Left ventricle myocardium inferior (tissue), 1 donor: ENCODE measurements around the gene COMP. TPM values are rescaled to one million over a fixed set of nuclear protein-coding genes. Genes with fewer than 3 reads are reported as not detected.

Source experiments
- DNase-seq: peaks from one replicate; pipeline ENCODE4 v3.0.0-alpha.2; 2020
- H3K27ac ChIP-seq: fragments of 200-600 bp; replicated peaks from 2 replicates; pipeline ENCODE4 v1.8.0; 2021
- H3K27me3 ChIP-seq: fragments of 200-600 bp; 2 replicates; pipeline ENCODE4 v1.8.0; 2021; ENCODE audit warnings: low read depth
- H3K36me3 ChIP-seq: fragments of 200-600 bp; 2 replicates; pipeline ENCODE4 v1.8.0; 2021
- H3K4me1 ChIP-seq: fragments of 200-600 bp; 2 replicates; pipeline ENCODE4 v1.8.0; 2021
- H3K4me3 ChIP-seq: fragments of 200-600 bp; 2 replicates; pipeline ENCODE4 v1.8.0; 2021; ENCODE audit warnings: mild to moderate bottlenecking, moderate library complexity
- H3K9me3 ChIP-seq: fragments of 200-600 bp; replicated peaks from 2 replicates; pipeline ENCODE4 v1.8.0; 2021
- intact Hi-C: fragments of 100-400 bp; cut with micrococcal nuclease; formaldehyde crosslinking; loops from one replicate; pipeline ENCODE4 v1.11.0; 2022
- total RNA-seq: library from RNA; stranded (reverse); fragmentation: NEBNext Ultra II Directional; extraction: Animal tissue kit (Norgen Biotek cat#: 25700); gene quantifications from one replicate; pipeline ENCODE4 v1.2.1, GENCODE V29; 2021
- TF ChIP-seq, protein P1 (sequence below): fragments of 200-600 bp; IDR thresholded peaks from 2 replicates; pipeline ENCODE4 v1.8.0; 2021; ENCODE audit warnings: antibody characterized with exemption, mild to moderate bottlenecking, borderline replicate concordance
- donor health status: DM: no; HTN: yes; CAD: no; lungs with severe emphysema.

Gene COMP
- total RNA-seq, 1 donor from 2014 or later = 1.2 TPM

DNA sequence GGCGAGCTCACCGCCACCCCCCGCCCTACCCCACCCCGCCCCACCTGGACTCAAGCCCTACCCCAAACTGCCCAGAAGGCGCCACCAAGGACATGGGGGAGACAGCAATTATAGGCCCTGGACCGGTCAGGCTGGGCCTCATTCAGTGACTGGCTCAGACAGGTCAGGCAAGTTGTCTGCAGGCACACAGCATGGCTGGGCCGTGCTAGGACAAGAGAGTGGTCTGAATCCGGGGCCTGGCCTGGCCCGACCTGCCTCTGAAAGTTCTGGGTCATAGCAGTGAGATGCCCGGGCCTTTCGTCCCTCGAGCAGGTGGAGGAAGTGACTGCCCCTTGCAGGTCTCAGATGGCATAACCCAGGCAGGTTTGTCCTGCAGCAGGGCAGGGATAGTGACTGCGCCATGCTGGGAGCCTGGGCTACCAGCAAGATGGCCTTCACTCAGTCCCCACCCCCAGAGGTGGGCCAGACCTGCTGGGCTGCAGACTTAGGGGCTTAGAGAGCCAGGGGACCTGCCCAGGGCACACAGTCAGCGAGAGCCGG lies 21.0 kb downstream of the COMP start:
- Histone ChIP-seq H3K4me1 (no peaks in the 10 kb centered on the region), H3K27ac (no peak overlapping the region), H3K27me3 (no peaks in the 10 kb centered on the region), H3K9me3 (no peaks in the 10 kb centered on the region), H3K36me3 (no peaks in the 10 kb centered on the region), H3K4me3 (no peak overlapping the region)
- TF ChIP-seq, protein P1, sequence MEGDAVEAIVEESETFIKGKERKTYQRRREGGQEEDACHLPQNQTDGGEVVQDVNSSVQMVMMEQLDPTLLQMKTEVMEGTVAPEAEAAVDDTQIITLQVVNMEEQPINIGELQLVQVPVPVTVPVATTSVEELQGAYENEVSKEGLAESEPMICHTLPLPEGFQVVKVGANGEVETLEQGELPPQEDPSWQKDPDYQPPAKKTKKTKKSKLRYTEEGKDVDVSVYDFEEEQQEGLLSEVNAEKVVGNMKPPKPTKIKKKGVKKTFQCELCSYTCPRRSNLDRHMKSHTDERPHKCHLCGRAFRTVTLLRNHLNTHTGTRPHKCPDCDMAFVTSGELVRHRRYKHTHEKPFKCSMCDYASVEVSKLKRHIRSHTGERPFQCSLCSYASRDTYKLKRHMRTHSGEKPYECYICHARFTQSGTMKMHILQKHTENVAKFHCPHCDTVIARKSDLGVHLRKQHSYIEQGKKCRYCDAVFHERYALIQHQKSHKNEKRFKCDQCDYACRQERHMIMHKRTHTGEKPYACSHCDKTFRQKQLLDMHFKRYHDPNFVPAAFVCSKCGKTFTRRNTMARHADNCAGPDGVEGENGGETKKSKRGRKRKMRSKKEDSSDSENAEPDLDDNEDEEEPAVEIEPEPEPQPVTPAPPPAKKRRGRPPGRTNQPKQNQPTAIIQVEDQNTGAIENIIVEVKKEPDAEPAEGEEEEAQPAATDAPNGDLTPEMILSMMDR = no peak
- no peak for DNase-seq
- intact Hi-C loops = no loop called here

DNA sequence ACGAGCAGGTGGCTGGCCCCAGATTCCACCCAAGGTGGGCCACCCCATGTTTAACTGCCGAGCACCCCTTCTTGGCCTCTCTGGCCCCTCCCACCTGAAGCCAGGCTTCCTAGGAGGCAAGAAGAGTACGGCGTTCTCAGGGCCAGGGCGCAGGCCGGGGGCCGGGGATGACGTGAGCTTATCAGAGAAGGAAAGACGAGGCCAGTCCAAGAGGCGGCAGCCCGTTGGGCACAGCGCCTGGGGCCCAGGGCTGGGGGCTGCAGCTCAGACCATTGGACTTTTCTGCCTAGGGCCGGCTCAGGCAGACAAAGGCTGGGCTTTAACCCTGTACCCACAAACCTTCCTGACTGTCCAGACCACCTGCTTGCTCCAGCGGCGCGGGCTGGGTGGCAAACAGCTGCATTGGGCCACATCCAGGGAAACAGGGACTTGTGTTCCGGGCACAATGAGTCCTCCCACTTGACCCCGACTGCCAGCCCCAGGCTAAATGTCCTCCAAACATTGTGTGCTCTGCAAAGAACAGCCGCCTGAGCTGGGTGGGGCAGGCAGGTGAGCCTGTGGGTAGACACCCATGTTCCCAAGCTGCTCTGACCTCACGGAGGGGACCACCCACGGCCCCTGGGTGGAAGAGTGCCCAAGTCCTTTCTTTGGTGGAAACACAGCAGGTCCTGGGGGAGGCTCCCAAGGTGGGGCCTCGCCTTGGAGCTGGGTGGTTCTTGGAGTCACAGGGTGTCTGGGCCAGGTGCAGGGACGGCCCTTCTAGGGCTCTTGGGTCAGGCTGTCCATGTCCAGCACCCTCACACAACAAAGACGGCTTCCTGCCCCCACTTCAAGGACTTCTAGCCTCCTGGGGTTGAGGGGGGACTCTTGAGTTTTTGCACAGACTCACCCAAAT lies 21.9 kb downstream of the COMP start:
- H3K36me3 ChIP-seq = no peaks in the 10 kb centered on the region
- no peak overlapping the region for H3K27ac ChIP-seq
- no peaks in the 10 kb centered on the region for H3K4me1 ChIP-seq
- H3K27me3 ChIP-seq = no peaks in the 10 kb centered on the region
- no peaks in the 10 kb centered on the region for H3K9me3 ChIP-seq
- no peak overlapping the region for H3K4me3 ChIP-seq
- intact Hi-C loops = no loop called here
- no peak for DNase-seq
- TF ChIP-seq, protein P1 = no peak

DNA sequence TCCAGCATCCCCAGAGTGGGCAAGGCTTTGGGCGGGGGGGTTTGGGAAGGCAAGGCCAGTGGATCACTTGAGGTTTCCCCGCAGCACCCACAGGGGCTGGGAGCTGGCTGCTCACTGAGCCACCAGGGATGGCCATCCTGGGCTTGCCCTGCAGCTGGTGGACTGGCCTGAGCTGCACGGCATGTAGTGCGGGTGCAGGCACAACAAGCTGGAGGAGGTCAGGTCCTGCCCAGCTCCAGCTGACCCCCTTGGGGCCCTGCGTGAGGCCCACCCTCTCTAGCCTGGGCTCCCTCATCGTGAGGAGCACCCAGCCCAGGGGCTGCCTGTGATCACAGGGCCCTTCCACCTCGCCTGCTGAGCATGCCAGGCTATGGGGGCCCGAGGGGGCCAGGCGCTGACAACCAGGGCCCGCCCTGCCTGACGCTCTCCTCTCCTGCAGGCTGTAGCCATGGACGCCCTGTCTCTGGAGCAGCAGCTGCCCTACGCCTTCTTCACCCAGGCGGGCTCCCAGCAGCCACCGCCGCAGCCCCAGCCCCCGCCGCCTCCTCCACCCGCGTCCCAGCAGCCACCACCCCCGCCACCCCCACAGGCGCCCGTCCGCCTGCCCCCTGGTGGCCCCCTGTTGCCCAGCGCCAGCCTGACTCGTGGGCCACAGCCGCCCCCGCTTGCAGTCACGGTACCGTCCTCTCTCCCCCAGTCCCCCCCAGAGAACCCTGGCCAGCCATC lies 22.9 kb downstream of the COMP start:
- Histone ChIP-seq H3K4me3 (no peak overlapping the region), H3K4me1 (peaks cover under 1% of the 10 kb centered on the region), H3K27me3 (no peaks in the 10 kb centered on the region), H3K27ac (no peak overlapping the region), H3K9me3 (no peaks in the 10 kb centered on the region), H3K36me3 (no peaks in the 10 kb centered on the region)
- intact Hi-C loops = no loop called here
- DNase-seq = no peak
- TF ChIP-seq, protein P1 = no peak

DNA sequence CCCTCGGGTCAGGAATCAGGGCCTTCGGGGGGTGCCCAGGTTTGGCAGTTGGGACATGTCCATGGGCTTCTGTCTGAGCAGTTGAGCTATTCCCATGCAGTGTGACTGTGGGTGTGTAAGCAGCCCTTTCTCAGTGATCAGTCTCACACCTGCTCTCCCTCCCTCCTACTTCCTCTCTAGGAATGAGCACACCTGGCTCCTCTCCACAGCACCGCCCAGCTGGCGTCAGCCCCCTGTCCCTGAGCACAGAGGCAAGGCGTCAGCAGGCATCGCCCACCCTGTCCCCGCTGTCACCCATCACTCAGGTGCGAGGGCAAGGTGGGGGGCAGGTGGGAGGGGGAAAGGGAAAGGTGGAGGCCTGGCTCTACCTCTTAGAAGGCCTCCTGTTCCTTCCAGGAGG lies 25.9 kb downstream of the COMP start:
- no peak for DNase-seq
- Histone ChIP-seq H3K4me3 (no peak overlapping the region), H3K36me3 (no peaks in the 10 kb centered on the region), H3K27me3 (no peaks in the 10 kb centered on the region), H3K27ac (no peak overlapping the region), H3K9me3 (no peaks in the 10 kb centered on the region), H3K4me1 (peaks cover 17% of the 10 kb centered on the region)
- intact Hi-C loops = no loop called here
- TF ChIP-seq, protein P1 = no peak

DNA sequence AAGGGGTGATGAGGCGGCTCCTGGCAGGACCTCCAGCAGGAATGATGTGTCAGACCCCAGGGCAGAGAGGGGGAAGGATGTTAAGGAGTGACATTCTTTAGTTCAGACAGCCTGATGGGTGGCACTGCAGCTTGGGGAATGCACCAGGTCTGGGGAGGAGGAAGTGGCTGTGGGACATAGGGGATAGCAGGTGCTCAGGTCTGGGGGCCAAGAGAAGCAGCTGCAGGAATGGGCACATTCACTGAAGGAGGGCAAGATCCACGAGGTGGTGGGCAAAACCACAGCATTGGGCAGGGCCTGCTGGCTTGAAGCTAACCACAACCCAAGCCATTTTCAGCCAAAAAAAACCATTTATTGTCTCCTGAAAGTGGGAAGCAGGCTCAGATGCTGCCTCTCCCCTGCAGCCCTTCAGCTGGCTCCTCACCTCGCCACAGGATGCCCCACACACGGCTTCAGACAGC lies 26.5 kb downstream of the COMP start:
- Histone ChIP-seq H3K4me3 (no peak overlapping the region), H3K27me3 (no peaks in the 10 kb centered on the region), H3K4me1 (peaks cover 17% of the 10 kb centered on the region), H3K27ac (no peak overlapping the region), H3K9me3 (no peaks in the 10 kb centered on the region), H3K36me3 (no peaks in the 10 kb centered on the region)
- TF ChIP-seq, protein P1 = no peak
- intact Hi-C loops = no loop called here
- no peak for DNase-seq
